Neuronal stem cell (in vitro differentiated cells): Measurements from ENCODE around the gene MASP2.
A peak's percentile ranks its signal among the peaks of the same experiment; 100 is the strongest.

ENCODE experiments used
- DNase-seq: peaks from one replicate; pipeline ENCODE4 v3.0.0-alpha.2; 2013; ENCODE audit warnings: low spot score
- H2AFZ ChIP-seq: one replicate; pipeline ENCODE4 v1.6.1; 2013; ENCODE audit warnings: mild to moderate bottlenecking, low read length, inconsistent platforms
- H2AK5ac ChIP-seq: 2 replicates; pipeline ENCODE4 v1.6.1; 2013; ENCODE audit warnings: low read depth, mild to moderate bottlenecking, inconsistent platforms, low read length, moderate library complexity, mixed read lengths
- H2BK120ac ChIP-seq: 2 replicates; pipeline ENCODE4 v1.6.1; 2013; ENCODE audit warnings: low read depth, mild to moderate bottlenecking, inconsistent platforms, low read length, moderate library complexity, mixed read lengths
- H2BK12ac ChIP-seq: one replicate; pipeline ENCODE4 v1.6.1; 2013; ENCODE audit warnings: low read length, inconsistent platforms
- H2BK15ac ChIP-seq: 2 replicates; pipeline ENCODE4 v1.6.1; 2013; ENCODE audit warnings: mild to moderate bottlenecking, low read length, inconsistent platforms, mixed read lengths
- H2BK5ac ChIP-seq: one replicate; pipeline ENCODE4 v1.6.1; 2013; ENCODE audit warnings: inconsistent platforms, mild to moderate bottlenecking, low read length, moderate library complexity
- H3K14ac ChIP-seq: one replicate; pipeline ENCODE4 v1.6.1; 2013; ENCODE audit warnings: low read length, inconsistent platforms
- H3K18ac ChIP-seq: 2 replicates; pipeline ENCODE4 v1.6.1; 2013; ENCODE audit warnings: low read length, inconsistent platforms
- H3K23ac ChIP-seq: 2 replicates; pipeline ENCODE4 v1.6.1; 2013; ENCODE audit warnings: low read depth, mild to moderate bottlenecking, mixed read lengths, low read length, inconsistent platforms; ENCODE audit not compliant: poor library complexity
- H3K27ac ChIP-seq: replicated peaks from 3 replicates; pipeline ENCODE4 v1.5.1; 2013; ENCODE audit warnings: low read length, inconsistent platforms
- H3K27me3 ChIP-seq, 3 experiments: 2 replicates each; pipeline ENCODE4 v1.6.1; 2013; ENCODE audit warnings: low read length in 3 of 3, mild to moderate bottlenecking in 2 of 3, inconsistent platforms in 1 of 3, low read depth in 1 of 3, mixed read lengths in 1 of 3, moderate library complexity in 1 of 3; ENCODE audit not compliant: control insufficient read depth in 3 of 3, insufficient read depth in 3 of 3
- H3K36me3 ChIP-seq, 2 donors: replicated peaks in 1 of 2; 2 replicates each; pipeline ENCODE4 v1.6.1; 2013; ENCODE audit warnings: low read length in 2 of 2; ENCODE audit not compliant: control insufficient read depth in 2 of 2, insufficient read depth in 2 of 2
- H3K4ac ChIP-seq: 2 replicates; pipeline ENCODE4 v1.6.1; 2013; ENCODE audit warnings: inconsistent platforms, mild to moderate bottlenecking, low read length, moderate library complexity
- H3K4me1 ChIP-seq, 2 donors: 1 replicate in 1 of 2; 2 replicates in 1 of 2; pipeline ENCODE4 v1.6.1; 2013; ENCODE audit warnings: low read length in 2 of 2, low read depth in 1 of 2; ENCODE audit not compliant: control insufficient read depth in 2 of 2, insufficient read depth in 1 of 2
- H3K4me2 ChIP-seq: one replicate; pipeline ENCODE4 v1.6.1; 2013; ENCODE audit warnings: mild to moderate bottlenecking, low read length, inconsistent platforms; ENCODE audit not compliant: insufficient read depth, poor library complexity, severe bottlenecking
- H3K4me3 ChIP-seq, 2 donors: 2 replicates each; pipeline ENCODE4 v1.5.1; 2013; ENCODE audit warnings: low read length in 2 of 2, mild to moderate bottlenecking in 2 of 2, inconsistent platforms in 1 of 2, moderate library complexity in 1 of 2
- H3K79me1 ChIP-seq: one replicate; pipeline ENCODE4 v1.6.1; 2013; ENCODE audit warnings: low read depth, mild to moderate bottlenecking, inconsistent platforms, low read length, moderate library complexity
- H3K9ac ChIP-seq: one replicate; pipeline ENCODE4 v1.6.1; 2013; ENCODE audit warnings: mild to moderate bottlenecking, low read depth, low read length, inconsistent platforms; ENCODE audit not compliant: poor library complexity
- H3K9me3 ChIP-seq, 2 donors: replicated peaks in 1 of 2; 2 replicates each; pipeline versions ENCODE3 to v1.6.1; 2013; ENCODE audit warnings: low read length in 2 of 2, mild to moderate bottlenecking in 2 of 2, inconsistent platforms in 1 of 2, low read depth in 1 of 2, mixed read lengths in 1 of 2, moderate library complexity in 1 of 2; ENCODE audit not compliant: control insufficient read depth in 2 of 2, insufficient read depth in 1 of 2
- H4K8ac ChIP-seq: one replicate; pipeline ENCODE4 v1.6.1; 2013; ENCODE audit warnings: low read depth, mild to moderate bottlenecking, inconsistent platforms, low read length, moderate library complexity
- H4K91ac ChIP-seq: one replicate; pipeline ENCODE4 v1.6.1; 2013; ENCODE audit warnings: low read length, low read depth, mild to moderate bottlenecking, inconsistent platforms; ENCODE audit not compliant: poor library complexity
- WGBS, 2 donors: extraction: QIAGEN DNeasy Blood & Tissue Kit; methylation state at CpG; one replicate each; pipeline ENCODE4 v1.1.7; 2013; ENCODE audit warnings: missing lambda C conversion rate in 2 of 2, mixed read lengths in 1 of 2; ENCODE audit not compliant: insufficient read length in 2 of 2, insufficient replicate concordance in 1 of 2; ENCODE audit errors: extremely low coverage in 2 of 2; 5-methylcytosine and 5-hydroxymethylcytosine counted together

Gene MASP2

GRCh38 chr1:11054666-11055065 is 7.6 kb upstream of the MASP2 start:
- DNase-seq = no peak
- Histone ChIP-seq H3K27ac (no peak overlapping the region), H2AFZ (no peak overlapping the region), H4K91ac (no peak overlapping the region), H3K79me1 (peaks cover 3% of the 10 kb centered on the region), H2BK5ac (no peak overlapping the region), H3K9ac (no peak overlapping the region), H3K9me3 (no peaks in the 10 kb centered on the region), H3K4me3 (no peak overlapping the region), H2BK120ac (no peak overlapping the region), H3K4me2 (no peak overlapping the region), H2AK5ac (no peak overlapping the region), H3K14ac (no peak overlapping the region), H4K8ac (no peak overlapping the region), H2BK15ac (no peak overlapping the region), H3K23ac (no peak overlapping the region), H2BK12ac (no peak overlapping the region), H3K4me1 (peaks cover 7 to 19% of the 10 kb centered on the region in 2 donors), H3K36me3 (peaks cover 10 to 46% of the 10 kb centered on the region in 2 donors), H3K4ac (no peak overlapping the region), H3K27me3 (no peaks in the 10 kb centered on the region), H3K18ac (no peak overlapping the region)
- no CpG with 5 or more reads among the region's 22 CpGs for WGBS, 2 donors

GRCh38 chr1:11054181-11054580 is 7.1 kb upstream of the MASP2 start:
- H2AFZ ChIP-seq = no peak overlapping the region
- H2BK5ac ChIP-seq = no peak overlapping the region
- H3K4me1 ChIP-seq = peaks cover 7 to 19% of the 10 kb centered on the region in 2 donors
- no peak overlapping the region for H3K14ac ChIP-seq
- no peaks in the 10 kb centered on the region for H3K79me1 ChIP-seq
- H3K36me3 ChIP-seq = peaks cover 10 to 46% of the 10 kb centered on the region in 2 donors
- H3K27me3 ChIP-seq = no peaks in the 10 kb centered on the region
- H3K27ac ChIP-seq = no peak overlapping the region
- H4K91ac ChIP-seq = no peak overlapping the region
- H2AK5ac ChIP-seq = no peak overlapping the region
- peak overlapping the region; percentile 92 for H4K8ac ChIP-seq
- no peaks in the 10 kb centered on the region for H3K9me3 ChIP-seq
- no peak overlapping the region for H3K9ac ChIP-seq
- WGBS, 2 donors = no CpG with 5 or more reads among the region's 7 CpGs
- H3K4me3 ChIP-seq = no peak overlapping the region
- no peak for DNase-seq
- H2BK120ac ChIP-seq = no peak overlapping the region
- no peak overlapping the region for H3K23ac ChIP-seq
- H2BK15ac ChIP-seq = no peak overlapping the region
- H3K18ac ChIP-seq = no peak overlapping the region
- H2BK12ac ChIP-seq = no peak overlapping the region
- H3K4ac ChIP-seq = no peak overlapping the region
- H3K4me2 ChIP-seq = no peak overlapping the region

- Histone ChIP-seq H3K79me1 (no peaks in the 10 kb centered on the region), H2BK12ac (no peak overlapping the region), H2BK5ac (no peak overlapping the region), H3K27ac (no peak overlapping the region), H3K9ac (no peak overlapping the region), H4K8ac (no peak overlapping the region), H3K23ac (peak overlapping the region; percentile 31), H3K4me2 (no peak overlapping the region), H3K4me3 (no peak overlapping the region), H3K27me3 (no peaks in the 10 kb centered on the region), H3K36me3 (peaks cover 10 to 46% of the 10 kb centered on the region in 2 donors), H2BK15ac (no peak overlapping the region), H3K4ac (no peak overlapping the region), H3K9me3 (no peaks in the 10 kb centered on the region), H3K18ac (no peak overlapping the region), H2AFZ (no peak overlapping the region), H4K91ac (no peak overlapping the region), H3K4me1 (peaks cover 3 to 15% of the 10 kb centered on the region in 2 donors), H2AK5ac (no peak overlapping the region), H3K14ac (no peak overlapping the region), H2BK120ac (no peak overlapping the region)
- DNase-seq = no peak
- no CpG with 5 or more reads among the region's 10 CpGs for WGBS, 2 donors
Measured at GRCh38 chr1:11053758-11054137, 6.7 kb upstream of the MASP2 start.

- Histone ChIP-seq H3K23ac (peak overlapping the region; percentile 60), H2BK15ac (no peak overlapping the region), H3K36me3 (peaks cover 9 to 40% of the 10 kb centered on the region in 2 donors), H3K14ac (no peak overlapping the region), H3K9ac (no peak overlapping the region), H2BK5ac (no peak overlapping the region), H2BK12ac (no peak overlapping the region), H3K79me1 (no peaks in the 10 kb centered on the region), H2BK120ac (no peak overlapping the region), H4K8ac (no peak overlapping the region), H4K91ac (peak overlapping the region; percentile 7), H2AK5ac (peak overlapping the region; percentile 37), H3K4me3 (no peak overlapping the region), H3K27me3 (no peaks in the 10 kb centered on the region), H2AFZ (no peak overlapping the region), H3K4me1 (peaks cover 0 to 12% of the 10 kb centered on the region in 2 donors), H3K27ac (no peak overlapping the region), H3K4me2 (no peak overlapping the region), H3K4ac (no peak overlapping the region), H3K18ac (peak overlapping the region; percentile 35), H3K9me3 (no peaks in the 10 kb centered on the region)
- DNase-seq = no peak
- WGBS, 2 donors = no CpG with 5 or more reads among the region's 29 CpGs
Measured at GRCh38 chr1:11052839-11053757, 6.1 kb upstream of the MASP2 start.
